A549 (cell line): ENCODE results near the gene HACE1.

Experiments used
- CBX2 ChIP-seq: fragments of 200-600 bp; sonication (generic); IDR thresholded peaks from 2 replicates; pipeline ENCODE4 v1.6.1; 2016; ENCODE audit warnings: low read depth, mild to moderate bottlenecking, borderline replicate concordance
- CEBPB ChIP-seq, 2 experiments: fragments of >200 bp in 1 of 2; sonication (Bioruptor Twin) in 1 of 2; formaldehyde crosslinking in 1 of 2; IDR thresholded peaks; 2 replicates each; pipeline ENCODE4 v1.6.1; 2012 to 2016
- CTCF ChIP-seq: fragments of >200 bp; sonication (Bioruptor Twin); formaldehyde crosslinking; IDR thresholded peaks from 3 replicates; pipeline ENCODE4 v1.5.1; 2016

GRCh38 chr6:104788400-104788799 lies 71.3 kb downstream of the HACE1 start:
- no peak for TF ChIP-seq CTCF
- no peak for TF ChIP-seq CBX2
- no peak for TF ChIP-seq CEBPB (IDR thresholded peaks at IDR 0.05)
